Ovary (tissue), 3 donors: ENCODE results near the gene BIK.

Source experiments
- CTCF ChIP-seq, 3 donors: fragments of 450-650 bp in 2 of 3; fragments of 200-600 bp in 1 of 3; IDR thresholded peaks; one replicate each; pipeline versions ENCODE4 v1.5.1 to v1.8.0; 2016 to 2022; ENCODE audit warnings: antibody characterized with exemption in 3 of 3, mild to moderate bottlenecking in 1 of 3
- EP300 ChIP-seq: sonication (generic); formaldehyde crosslinking; IDR thresholded peaks from one replicate; pipeline ENCODE4 v1.6.1; 2017; ENCODE audit warnings: antibody characterized with exemption
- POLR2A ChIP-seq: fragments of 450-650 bp; IDR thresholded peaks from one replicate; pipeline ENCODE4 v1.6.1; 2017; ENCODE audit warnings: antibody characterized with exemption, mild to moderate bottlenecking, moderate library complexity
- donor health status: DM: no; HTN: no; CAD: no.

GRCh38 chr22:43133401-43133800 lies 22.9 kb downstream of the BIK start:
- no peak for TF ChIP-seq CTCF (IDR thresholded peaks at IDR 0.05)
- no peak for TF ChIP-seq EP300
- no peak for TF ChIP-seq POLR2A
